ENCODE data around the gene RGL1.

DNA sequence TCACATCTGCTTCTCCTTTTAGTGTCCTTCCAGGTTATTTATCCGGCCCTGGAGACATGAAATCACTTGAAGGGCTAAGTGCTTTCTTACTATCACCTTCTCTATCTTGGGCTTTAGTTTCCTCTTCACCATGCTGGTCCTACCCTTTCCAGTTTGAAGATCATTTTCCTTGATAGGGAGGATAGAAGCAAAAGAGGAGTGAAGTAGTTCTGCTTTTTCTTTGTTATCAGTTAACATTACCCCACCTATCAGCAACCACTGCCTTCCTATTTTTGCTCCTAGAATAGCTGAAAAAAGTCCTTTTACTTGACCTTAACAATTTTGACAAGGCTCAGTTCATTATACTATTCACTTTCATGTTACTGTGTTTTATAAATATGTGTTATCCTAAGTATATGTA is 19.4 kb downstream of the RGL1 start:
- TF ChIP-seq EP300 (IDR thresholded peaks at IDR 0.05) (no peak), POLR2A (IDR thresholded peaks at IDR 0.05) (no peak), POLR2AphosphoS5 (IDR thresholded peaks at IDR 0.05) (no peak)
- TF ChIP-seq, protein P1, sequence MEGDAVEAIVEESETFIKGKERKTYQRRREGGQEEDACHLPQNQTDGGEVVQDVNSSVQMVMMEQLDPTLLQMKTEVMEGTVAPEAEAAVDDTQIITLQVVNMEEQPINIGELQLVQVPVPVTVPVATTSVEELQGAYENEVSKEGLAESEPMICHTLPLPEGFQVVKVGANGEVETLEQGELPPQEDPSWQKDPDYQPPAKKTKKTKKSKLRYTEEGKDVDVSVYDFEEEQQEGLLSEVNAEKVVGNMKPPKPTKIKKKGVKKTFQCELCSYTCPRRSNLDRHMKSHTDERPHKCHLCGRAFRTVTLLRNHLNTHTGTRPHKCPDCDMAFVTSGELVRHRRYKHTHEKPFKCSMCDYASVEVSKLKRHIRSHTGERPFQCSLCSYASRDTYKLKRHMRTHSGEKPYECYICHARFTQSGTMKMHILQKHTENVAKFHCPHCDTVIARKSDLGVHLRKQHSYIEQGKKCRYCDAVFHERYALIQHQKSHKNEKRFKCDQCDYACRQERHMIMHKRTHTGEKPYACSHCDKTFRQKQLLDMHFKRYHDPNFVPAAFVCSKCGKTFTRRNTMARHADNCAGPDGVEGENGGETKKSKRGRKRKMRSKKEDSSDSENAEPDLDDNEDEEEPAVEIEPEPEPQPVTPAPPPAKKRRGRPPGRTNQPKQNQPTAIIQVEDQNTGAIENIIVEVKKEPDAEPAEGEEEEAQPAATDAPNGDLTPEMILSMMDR (IDR thresholded peaks at IDR 0.05): no peak

All from sigmoid colon (tissue), 4 donors.